ENCODE results near the gene STK39.
"Not testable (repeated sequence)": the region's sequence is repeated elsewhere in the genome, so short reads cannot be mapped to it uniquely, and the experiment has no call there.

Gene STK39

GRCh38 chr2:168044176-168044575, 203.2 kb downstream of the STK39 start:
- DNase-seq (ENCODE audit: low read depth), result no peak

GRCh38 chr2:168042127-168042824, 205.1 kb downstream of the STK39 start:
- DNase-seq (ENCODE audit: low read depth), result not testable (repeated sequence)

GRCh38 chr2:168039881-168040280, 207.5 kb downstream of the STK39 start:
- DNase-seq (ENCODE audit: low read depth), result no peak

- DNase-seq (ENCODE audit: low read depth), result no peak
These were observed 209.6 kb downstream of the STK39 start for GRCh38 chr2:168037778-168038177.

- DNase-seq (ENCODE audit: low read depth), result no peak
These were observed 211.9 kb downstream of the STK39 start for GRCh38 chr2:168035458-168035857.

GRCh38 chr2:168034616-168035015, 212.8 kb downstream of the STK39 start:
- DNase-seq (ENCODE audit: low read depth), result no peak

- DNase-seq (ENCODE audit: low read depth), result no peak
These were observed 213.4 kb downstream of the STK39 start for GRCh38 chr2:168033966-168034365.

GRCh38 chr2:168032091-168032490, 215.3 kb downstream of the STK39 start:
- no peak for DNase-seq (ENCODE audit: low read depth)

- peak; percentile 67 for DNase-seq (ENCODE audit: low read depth)
These were observed 216.4 kb downstream of the STK39 start for GRCh38 chr2:168030862-168031624.

- DNase-seq (ENCODE audit: low read depth), result no peak
These were observed 218.3 kb downstream of the STK39 start for GRCh38 chr2:168029071-168029470.

- no peak for DNase-seq (ENCODE audit: low read depth)
These were observed 219.0 kb downstream of the STK39 start for GRCh38 chr2:168028362-168028761.

GRCh38 chr2:168025487-168026202, 221.8 kb downstream of the STK39 start:
- DNase-seq (ENCODE audit: low read depth), result no peak

GRCh38 chr2:168024459-168024858, 222.9 kb downstream of the STK39 start:
- no peak for DNase-seq (ENCODE audit: low read depth)

GRCh38 chr2:168021800-168022587, 225.4 kb downstream of the STK39 start:
- DNase-seq (ENCODE audit: low read depth), result no peak

- DNase-seq (ENCODE audit: low read depth), result no peak
These were observed 232.0 kb downstream of the STK39 start for GRCh38 chr2:168015274-168015953.

GRCh38 chr2:168009900-168010299, 237.5 kb downstream of the STK39 start:
- no peak for DNase-seq (ENCODE audit: low read depth)

- DNase-seq (ENCODE audit: low read depth), result no peak
These were observed 238.7 kb downstream of the STK39 start for GRCh38 chr2:168008646-168009195.

GRCh38 chr2:168006498-168006897, 240.9 kb downstream of the STK39 start:
- DNase-seq (ENCODE audit: low read depth), result no peak

- no peak for DNase-seq (ENCODE audit: low read depth)
These were observed 241.8 kb downstream of the STK39 start for GRCh38 chr2:168005586-168005985.

GRCh38 chr2:168003876-168004275, 243.5 kb downstream of the STK39 start:
- DNase-seq (ENCODE audit: low read depth), result no peak

GRCh38 chr2:168002021-168002553, 245.3 kb downstream of the STK39 start:
- DNase-seq (ENCODE audit: low read depth), result peak; percentile 60
